Stimulated activated CD4-positive, alpha-beta T cell treated with anti-CD3 and anti-CD28 coated beads, TNF-alpha, amount 100 ng/mL, for 4 hours (primary cell): ENCODE measurements around the gene CNTFR.

Experiments used
- DNase-seq, 3 experiments: peaks; one replicate each; pipeline ENCODE4 v3.0.0-alpha.2; 2020; ENCODE audit warnings: low read depth in 3 of 3

CNTFR gene

DNA sequence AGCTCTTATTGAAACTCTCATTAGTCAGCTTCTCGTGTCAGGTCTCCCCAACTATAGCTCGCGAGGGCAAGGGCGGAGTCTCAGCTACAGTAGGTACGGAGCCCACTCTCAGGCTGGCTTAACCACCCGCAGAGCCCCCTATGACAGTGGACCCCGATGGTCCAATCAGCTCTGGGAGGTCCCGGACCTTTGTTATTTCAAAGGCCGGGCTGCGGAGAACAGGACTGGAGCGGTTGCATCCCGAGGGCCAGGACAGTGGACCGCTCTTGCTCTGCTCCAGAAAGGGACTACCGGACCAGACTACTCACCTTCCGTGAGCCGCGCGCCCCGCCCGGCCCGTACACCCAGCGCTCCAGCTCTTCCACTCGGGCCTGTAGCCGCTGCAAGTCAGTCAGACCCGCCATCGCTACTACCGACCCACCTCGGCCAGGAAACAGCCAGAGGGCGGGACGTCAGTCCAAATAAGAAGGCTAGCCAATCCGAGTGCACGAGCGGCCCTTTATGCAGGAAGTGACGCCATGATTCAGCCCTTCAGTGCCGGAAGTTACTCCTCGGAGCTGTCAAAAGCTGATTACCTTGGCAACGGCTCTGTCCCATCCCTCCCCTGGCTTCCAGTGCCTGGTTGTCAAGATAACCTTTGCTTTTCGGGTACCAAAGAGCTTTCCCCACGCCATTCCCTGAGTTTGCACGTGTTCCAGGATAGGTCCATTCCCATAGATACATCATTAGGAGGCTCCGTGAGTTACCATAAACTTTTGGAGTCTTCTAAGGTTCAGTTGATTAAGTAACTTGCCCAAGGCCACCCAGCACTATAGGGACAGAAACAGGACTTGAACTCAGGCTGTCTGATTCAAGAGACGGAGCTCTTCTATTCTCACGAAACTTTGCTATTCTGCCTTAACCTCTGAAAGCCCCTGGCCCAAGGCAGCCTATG, 30.8 kb upstream of the CNTFR start, which contains the start of gene DCTN3:
Gene DCTN3 (minus strand): TSS at position 435 of the 934 bp plus-strand sequence. CDS start 31 bp downstream, at position 404.
- peak; percentile 64 to 83 (median 80) for DNase-seq

DNA sequence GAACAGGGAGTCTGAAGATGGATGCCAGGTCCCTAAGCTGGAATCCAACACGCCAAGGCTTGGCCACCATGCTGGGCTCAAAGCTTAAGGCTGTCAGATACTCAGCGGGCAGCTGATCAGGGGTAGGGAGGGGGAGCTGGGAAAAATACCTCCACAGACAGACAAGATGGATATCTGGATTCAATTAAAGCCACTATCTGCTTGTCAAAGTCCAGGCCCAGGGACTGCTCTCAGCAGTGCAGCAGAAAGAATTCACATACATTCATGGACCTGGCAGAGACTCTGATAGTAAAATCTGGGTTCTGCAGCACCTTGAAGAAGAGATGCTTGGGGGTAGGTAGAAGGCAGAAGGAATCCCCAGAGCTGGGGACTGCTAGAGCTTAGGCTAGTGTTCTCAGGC, 25.6 kb upstream of the CNTFR start:
- no peak for DNase-seq

DNA sequence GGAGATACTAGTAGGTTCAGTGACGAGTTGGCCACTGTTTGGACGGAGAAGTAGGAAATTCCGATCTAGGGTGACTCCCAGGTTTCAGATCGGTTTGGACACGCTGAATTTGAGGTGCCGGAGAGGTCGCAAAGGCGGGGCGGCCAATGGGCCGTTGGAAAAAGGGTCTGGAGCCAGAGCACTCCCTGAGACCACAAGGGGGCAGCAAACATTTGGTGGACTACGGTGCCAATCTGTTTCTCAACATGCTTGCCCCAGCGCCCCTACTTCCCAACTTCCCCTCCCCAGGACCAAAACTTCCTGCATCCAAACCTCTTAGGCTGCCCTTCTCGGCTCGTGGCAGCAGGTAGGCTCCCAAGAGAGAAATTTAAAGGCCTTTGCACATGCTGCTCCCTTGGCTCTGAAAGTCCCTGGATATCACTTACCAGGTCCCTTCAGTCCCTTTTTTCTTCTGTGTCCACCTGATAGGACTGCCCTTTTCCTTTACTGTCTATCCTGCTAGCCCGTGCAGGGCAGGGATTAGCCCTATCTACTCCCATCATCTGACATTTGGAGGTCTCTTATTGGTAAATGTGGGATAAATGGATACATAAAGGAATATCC, 23.4 kb upstream of the CNTFR start:
- peak in 1 of 3 experiments; percentile 48 for DNase-seq

DNA sequence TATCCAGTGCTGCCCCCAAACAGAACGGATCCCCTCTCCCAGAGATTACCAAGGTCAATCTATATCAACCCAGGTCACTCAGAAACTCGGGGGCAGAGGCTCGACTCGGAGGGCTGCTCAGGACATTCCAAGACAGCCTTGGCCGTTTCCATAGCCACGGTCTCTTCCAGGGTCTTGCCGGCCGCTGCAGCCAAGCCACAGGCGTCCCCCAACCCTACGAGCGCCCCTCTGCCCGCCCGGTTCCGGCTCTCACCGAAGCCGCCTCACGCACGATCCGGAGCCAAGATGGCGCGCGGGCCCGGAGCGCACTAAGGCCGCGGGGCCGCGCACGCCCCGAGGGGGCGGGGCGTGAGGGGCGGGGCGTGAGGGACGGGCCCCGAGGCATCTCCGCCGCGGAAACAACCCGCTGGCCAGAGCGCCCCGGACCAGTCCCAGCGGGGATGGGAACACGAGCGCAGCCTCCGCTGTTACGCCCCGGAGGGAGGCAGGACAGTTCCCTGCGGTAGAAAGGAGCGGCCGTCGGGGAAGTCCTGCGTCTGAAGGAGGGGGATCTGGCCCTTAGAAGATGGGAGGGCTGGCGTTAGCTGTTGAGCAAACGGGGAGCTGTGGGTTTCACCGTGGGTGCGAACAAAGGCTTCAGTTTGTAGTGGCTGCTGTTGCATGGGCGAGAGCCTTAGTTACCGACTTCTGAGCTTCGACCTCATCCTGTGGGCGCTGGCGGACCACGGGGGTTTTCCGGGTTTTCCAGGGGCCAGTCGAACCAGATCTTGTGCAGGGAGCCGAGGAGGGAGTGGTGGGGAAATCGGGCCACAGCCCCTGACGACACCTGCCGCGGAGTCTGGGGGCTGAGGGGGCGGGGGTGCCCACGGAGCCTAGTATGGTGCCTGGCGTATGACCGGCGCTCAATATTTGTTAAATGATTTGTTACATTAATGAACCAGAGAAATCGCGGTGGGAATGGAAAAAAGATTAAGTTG, 22.6 kb upstream of the CNTFR start, which contains the start of gene RPP25L:
Gene RPP25L (minus strand): TSS at position 287 of the 977 bp plus-strand sequence. CDS start 801 bp downstream, outside the sequence.
- DNase-seq = peak; percentile 63 to 81 (median 74)

DNA sequence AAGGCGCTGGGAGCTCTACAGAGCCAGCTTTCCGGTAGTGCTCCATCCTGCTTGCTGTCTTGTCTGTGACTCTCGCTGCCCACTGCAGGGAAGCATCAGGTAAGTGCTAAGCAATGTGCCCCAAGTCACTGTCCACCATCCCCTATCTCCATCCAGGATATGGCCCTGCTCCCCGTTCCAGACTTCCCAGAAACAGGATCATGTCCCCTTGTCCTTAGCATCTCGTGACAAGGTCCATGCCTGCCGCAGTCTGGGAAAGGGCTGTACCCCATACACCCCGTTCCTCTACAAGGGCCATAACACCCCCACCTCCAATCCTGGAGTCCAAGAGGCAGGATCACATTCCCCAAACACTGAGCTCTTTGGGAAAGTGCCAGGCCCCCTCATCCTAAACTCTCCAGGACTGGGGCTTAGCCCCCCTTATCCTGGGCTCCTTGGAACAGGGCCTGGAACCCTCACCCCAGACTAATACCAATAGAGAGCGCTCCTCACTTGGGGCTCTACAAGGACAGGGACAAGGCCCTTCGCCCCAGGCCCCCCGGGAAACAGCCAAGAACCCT, 21.8 kb upstream of the CNTFR start:
- DNase-seq = no peak

DNA sequence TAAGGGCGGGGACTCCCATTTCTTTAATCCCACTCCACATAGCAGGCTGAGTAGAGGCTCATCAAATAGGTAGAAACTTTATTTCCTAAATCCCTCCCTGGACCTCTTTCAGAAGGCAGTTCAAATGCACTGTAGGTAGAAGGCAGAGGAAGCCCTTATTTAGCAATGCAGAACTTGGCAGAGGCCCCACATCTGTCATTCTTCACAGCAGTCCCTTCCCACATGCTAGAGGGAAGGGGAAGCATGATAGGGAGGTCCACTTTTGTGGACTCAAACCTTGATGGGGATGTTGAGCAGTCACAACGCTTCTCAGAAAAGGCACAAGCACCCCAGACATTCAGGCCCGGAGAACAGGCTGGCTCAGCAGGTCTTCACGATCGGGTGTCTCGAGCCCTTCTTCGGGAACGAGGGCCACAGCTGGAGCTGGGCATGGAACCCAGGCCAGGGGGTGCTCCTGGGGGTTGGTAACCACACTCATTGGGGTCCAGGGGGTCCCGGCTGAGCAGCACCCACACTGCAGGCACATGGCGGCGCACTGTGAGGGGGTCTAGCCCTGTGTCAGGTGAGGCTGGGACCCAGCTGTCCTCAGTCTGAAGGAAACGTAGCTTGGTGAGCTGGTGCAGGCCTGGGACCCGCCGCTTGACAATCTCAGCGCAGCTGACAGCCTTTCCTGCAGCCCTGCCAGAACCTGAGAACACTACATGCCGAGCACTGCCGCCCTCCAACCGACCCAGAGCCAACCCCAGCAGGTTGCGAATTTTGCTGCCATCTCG, 21.1 kb upstream of the CNTFR start:
- DNase-seq = no peak

DNA sequence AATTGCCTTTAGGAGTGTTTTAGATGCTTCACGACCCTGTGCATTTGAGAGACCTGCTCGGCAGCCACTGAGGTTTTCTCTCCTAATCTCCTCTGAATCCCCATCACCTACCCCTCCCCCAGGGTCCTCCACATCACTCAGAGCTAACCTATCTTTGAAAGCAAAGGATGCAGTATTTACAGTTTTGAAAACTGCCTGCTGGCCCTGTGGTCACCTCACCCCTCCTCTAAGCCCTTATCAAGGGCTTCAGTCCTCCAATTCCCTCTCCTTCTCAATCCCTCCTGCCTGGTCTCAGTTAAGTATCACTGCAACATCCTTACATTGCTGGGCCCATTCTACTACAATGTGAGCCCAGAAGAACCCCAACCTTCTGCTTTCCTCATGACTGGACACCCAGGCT, 17.8 kb upstream of the CNTFR start:
- no peak for DNase-seq

DNA sequence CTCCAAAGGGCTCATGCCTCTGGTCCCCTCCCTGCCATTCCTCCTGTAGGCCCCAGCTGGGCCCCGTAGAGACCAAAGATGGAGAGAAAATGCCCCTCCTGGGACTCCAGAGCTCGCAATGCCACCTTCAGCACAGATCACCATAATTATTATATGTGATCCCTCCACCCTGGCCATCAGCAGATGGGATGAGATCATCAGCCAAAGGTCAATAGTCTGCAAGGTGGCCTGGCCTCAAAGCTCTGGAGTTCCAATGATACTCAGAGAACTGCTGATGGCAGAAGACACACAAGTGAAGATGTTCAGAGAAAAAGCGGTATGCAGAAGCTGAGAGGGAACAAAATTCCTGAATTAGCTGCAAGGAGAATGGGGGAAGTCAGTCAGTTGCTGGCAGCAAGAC, 17.4 kb upstream of the CNTFR start:
- DNase-seq = no peak

DNA sequence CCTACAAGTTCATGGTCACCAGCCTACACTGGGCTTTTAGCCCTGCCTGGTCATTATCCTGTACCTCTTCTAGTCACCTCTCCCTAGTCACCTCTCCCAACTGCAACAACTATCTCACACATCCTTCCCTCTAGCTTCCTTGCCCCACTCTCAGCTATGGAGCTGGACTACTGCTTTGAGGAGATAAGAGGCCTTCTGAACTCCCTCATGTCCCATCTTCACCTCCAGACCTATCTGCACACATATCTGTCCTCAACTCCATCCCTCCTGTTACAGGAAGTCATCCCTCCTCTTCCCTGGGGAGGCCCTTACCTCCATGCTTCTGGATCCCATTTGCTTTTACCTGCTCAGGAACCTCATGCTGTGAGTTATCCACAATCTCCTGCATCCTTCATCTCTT, 16.7 kb upstream of the CNTFR start:
- no peak for DNase-seq

DNA sequence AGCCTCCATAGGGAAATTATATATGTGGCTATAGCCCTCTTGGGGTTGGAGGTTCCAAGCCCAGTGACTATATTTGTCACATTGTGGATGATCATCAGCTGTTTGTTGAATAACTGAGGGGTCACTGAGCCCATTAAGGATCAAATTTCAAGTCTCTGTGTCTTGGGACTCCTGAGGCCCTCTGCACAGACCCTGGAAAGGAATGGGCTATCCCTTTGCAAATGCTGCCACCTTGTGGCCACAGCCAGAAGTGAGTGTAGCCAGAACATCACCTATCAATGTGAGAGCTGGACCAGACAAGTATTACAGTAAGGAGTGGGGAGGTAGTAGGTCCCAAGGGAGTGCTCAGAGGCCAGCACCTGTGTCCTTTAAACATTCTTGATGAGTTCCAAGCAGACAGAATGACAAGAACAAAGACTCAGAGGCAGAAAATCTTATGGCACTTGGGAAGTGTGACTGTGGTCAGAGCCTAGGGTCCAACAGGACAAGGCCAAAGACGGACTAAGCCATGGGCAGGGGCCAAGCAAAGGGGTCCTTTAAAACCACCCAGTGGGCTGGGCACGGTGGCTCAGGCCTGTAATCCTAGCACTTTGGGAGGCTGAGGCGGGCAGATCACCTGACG, 14.2 kb upstream of the CNTFR start:
- peak; percentile 66 to 69 (median 67) for DNase-seq

DNA sequence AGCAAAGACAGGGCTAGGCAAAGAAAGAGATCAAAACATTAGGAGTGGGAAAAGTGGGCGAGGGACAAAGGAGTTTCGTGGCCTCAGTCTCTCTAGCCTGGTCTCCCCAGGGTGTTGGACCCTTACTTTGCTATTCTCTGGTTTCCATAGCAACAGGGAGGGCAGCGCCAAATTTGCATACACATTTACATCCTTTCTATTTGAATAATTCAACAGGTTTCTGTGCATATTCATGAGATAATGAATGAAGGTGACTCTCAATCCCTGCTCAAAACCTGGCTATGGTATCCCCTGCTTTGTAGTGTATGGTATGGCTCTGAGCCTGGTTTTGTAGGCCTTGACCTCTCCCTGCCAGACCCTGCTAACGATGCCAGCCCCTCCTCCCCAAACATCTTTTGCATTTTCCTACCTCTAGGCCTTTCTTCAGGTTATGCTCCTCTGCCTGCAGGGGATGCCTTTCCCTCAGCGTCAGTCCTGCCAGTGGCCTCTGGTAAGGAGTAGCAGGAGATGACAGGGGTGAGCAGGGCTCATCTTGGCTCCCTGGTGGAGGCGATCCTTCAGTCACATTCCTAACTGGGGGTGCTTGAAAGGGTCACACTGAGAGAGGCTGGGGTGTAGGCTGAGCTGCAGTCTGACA, 12.5 kb upstream of the CNTFR start:
- no peak for DNase-seq

DNA sequence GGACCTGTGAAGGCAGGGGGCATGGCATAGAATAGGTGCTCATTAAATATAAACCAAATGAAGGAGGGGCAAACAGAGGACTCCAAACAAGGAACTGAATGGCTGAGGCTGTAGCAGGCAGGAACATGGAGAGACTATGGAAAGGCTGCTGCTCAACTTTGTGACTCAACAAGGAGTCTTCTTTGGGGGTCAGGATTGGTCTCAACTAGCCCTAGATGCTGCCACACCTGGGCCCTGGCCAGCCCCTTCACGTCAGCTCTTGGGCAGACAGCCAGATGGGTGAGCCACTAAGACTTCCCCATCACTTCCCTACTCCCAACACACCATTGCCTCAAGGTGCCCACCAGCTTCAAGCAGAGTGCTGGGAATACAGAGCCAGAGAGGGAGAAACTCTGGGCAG, 11.4 kb upstream of the CNTFR start:
- DNase-seq = no peak

DNA sequence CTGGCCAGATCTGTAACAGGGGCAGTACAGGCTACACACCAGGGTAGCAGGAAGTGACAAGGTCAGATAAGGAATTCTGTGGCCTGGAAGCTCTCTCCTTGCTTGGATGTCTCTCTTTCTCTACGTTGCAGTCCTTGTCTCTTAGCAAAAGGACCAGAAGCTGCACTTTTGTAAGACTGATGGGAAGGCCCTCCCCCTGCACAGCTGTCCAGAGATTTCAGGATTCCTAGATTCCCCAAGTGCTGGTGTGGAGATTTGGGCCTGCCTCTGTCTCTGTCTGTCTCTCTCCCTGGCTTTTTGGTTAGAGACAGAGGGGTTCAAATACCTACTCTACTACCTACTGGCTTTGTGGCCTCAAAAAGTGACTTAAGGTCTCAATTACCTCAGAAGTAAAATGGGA, 10.0 kb upstream of the CNTFR start:
- DNase-seq = no peak

DNA sequence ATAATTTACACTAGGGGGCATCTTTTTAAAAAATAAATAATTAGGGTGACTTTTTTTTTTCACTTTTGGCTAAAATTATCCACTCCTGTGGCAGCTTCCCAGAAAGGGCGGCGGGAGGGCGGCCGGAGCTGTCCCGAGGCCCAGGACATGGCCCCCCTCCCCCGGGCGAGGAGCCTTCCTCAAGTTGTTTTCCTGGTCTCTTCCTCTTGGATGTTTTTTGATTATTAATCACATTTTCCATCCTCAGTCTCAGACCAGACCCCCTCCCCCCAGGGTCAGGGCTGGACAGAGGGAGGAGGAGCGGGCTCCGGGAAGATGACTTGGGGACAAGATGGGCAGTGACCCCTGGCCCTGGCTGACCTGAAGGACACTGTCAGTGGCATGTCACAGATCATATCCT, 4.7 kb upstream of the CNTFR start:
- no peak for DNase-seq

DNA sequence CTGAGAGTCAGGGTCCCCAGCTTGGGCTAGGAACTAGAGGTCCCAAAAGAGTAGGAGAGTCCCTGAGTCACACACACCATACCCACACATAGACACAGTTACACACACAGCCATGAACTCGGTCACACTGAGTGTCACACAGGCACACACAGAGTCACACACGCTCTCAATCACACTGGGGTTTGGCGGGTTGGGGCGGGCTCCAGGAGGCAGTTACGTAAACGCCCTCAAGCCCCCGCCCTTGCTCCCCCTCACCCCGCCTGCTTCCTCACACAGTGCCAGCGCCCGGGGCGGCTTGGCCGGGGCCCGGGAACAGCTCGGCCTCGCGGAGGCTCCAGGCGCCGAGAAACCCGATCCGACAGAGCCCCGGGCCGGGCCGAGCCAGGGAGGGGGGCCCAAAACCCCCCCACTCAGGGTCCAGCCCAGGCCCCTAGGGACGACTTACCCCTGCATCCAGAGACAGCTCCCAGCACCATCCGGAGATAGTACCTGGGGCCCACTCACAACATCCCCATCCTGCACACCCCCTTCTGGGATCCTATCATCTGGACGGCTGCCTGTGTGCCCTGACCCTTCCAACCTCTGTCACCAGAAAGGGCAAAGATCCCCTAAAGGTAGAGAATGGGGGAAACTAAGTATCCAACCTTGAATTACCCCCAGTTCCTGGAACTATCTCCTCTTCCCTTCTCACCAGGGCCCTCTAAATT, 3.5 kb upstream of the CNTFR start:
- no peak for DNase-seq

DNA sequence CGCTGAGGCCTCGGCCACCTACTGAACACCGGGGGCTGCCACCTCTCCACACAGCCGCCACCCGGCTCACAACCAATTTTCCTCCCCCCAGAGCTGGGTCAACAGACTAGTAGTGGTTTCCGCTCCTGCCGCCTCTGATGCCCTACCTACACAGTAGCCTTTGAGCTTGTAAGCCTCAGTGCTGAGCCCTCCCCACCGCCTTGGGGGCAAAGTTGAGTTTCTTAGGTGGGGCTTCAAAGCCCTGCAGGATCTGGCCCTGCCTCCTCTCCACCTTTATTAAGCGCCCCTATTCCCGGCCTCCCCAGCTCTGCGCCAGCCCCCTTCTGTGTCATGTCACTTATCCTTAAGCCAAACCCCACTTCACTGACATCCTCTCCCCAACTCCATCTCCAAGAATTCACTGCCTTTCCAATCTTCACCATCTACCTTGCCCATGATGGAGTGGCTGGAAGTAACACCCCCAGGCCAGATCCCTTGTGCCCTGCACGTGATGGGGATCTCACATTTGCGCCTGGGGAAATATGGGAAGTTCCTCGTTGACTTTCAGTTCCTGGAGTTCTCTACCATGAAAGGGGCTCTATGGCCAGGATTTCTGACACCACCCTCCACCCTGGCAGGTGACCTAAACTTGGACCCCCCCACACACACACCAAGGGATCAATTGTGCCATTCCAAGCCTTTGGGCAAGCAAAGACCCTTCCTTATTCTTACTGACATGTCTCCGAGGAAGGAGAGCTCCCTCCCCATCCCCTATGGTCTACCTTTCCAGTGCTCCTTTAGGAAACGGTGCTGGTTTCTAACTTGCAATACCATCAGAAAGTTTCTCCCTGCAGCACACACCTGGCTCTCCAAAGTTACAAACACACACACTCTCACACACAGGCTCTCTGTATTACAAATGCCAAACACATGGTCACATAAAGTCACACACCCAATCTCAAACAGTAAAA, 2.7 kb upstream of the CNTFR start:
- no peak for DNase-seq

DNA sequence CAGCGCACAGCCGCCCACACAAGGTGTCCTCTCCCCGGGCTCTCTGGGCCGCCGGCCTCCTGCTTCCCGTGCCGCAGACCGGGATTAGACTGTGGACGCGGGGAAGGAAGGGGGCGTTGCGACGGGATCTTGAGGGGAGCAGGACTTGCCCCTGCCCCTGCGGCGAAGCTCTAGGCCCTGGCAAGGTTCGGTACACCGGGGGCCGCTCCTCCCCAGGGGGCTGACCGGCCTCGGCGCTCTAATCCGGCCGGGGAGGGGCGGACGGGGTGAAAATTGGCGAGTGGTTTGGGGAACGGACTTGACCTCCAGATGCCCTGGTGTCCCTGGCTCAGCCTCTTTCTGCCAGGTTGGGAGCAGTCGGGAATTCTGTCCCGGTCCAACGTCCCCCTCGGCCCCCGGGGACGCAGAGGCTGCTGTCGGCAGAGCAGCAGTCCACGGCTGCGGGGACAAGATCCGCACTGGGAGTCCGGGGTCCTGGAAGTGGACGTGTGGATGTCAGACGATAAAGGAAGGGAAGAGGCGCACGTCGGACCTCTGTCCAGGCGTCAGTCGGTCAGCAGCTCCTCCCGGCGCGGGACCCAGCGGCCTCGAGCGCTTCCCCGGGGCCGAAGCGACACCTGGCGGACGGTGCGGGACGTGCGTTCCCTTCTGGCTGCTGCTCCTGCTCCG, 1.9 kb upstream of the CNTFR start:
- DNase-seq = peak; percentile 61 to 74 (median 64)
